HG02973 (cell line): Measurements from ENCODE around the gene MAP3K4.

Experiments
- ATAC-seq: cut with Tn5 transposase; IDR thresholded peaks from one replicate; pipeline ENCODE4 v1.9.1; 2021; ENCODE audit warnings: moderate library complexity; ENCODE audit not compliant: unreplicated experiment

The MAP3K4 gene

GRCh38 chr6:161076181-161076677 lies 84.7 kb downstream of the MAP3K4 start:
- no peak for ATAC-seq

GRCh38 chr6:161079566-161080262 lies 88.1 kb downstream of the MAP3K4 start:
- ATAC-seq: no peak

GRCh38 chr6:161080263-161080970 lies 88.8 kb downstream of the MAP3K4 start:
- ATAC-seq: no peak

- no peak for ATAC-seq
Measured at GRCh38 chr6:161082215-161082614, 90.6 kb downstream of the MAP3K4 start.

GRCh38 chr6:161085246-161085645 lies 93.7 kb downstream of the MAP3K4 start:
- ATAC-seq: no peak

GRCh38 chr6:161088676-161089328 lies 97.2 kb downstream of the MAP3K4 start:
- ATAC-seq: no peak

GRCh38 chr6:161091151-161091550 lies 99.6 kb downstream of the MAP3K4 start:
- ATAC-seq: no peak

GRCh38 chr6:161091972-161092701 lies 100.6 kb downstream of the MAP3K4 start:
- no peak for ATAC-seq

- no peak for ATAC-seq
Measured at GRCh38 chr6:161094955-161095354, 103.4 kb downstream of the MAP3K4 start.

GRCh38 chr6:161095916-161096315 lies 104.3 kb downstream of the MAP3K4 start:
- no peak for ATAC-seq

- no peak for ATAC-seq
Measured at GRCh38 chr6:161100072-161100471, 108.5 kb downstream of the MAP3K4 start.

- ATAC-seq: no peak
Measured at GRCh38 chr6:161101517-161101916, 109.9 kb downstream of the MAP3K4 start.

GRCh38 chr6:161103475-161103874 lies 111.9 kb downstream of the MAP3K4 start:
- ATAC-seq: no peak

GRCh38 chr6:161104966-161105365 lies 113.4 kb downstream of the MAP3K4 start:
- ATAC-seq: no peak

- no peak for ATAC-seq
Measured at GRCh38 chr6:161105408-161105807, 113.8 kb downstream of the MAP3K4 start.

GRCh38 chr6:161107779-161108730 lies 116.5 kb downstream of the MAP3K4 start:
- ATAC-seq: no peak

GRCh38 chr6:161108916-161109315 lies 117.3 kb downstream of the MAP3K4 start:
- ATAC-seq: no peak

GRCh38 chr6:161109366-161109765 lies 117.8 kb downstream of the MAP3K4 start:
- ATAC-seq: no peak

- no peak for ATAC-seq
Measured at GRCh38 chr6:161110028-161110779, 118.6 kb downstream of the MAP3K4 start.
